NCI-H1694 (cell line): ENCODE data around the gene NKAIN2.
A peak's percentile ranks its signal among the peaks of the same experiment; 100 is the strongest.
"Not testable (repeated sequence)": the region's sequence is repeated elsewhere in the genome, so short reads cannot be mapped to it uniquely, and the experiment has no call there.

Source experiments
- DNase-seq: peaks from one replicate; lab custom pipeline; 2025; lab: John Stamatoyannopoulos, UW

Gene NKAIN2

DNA sequence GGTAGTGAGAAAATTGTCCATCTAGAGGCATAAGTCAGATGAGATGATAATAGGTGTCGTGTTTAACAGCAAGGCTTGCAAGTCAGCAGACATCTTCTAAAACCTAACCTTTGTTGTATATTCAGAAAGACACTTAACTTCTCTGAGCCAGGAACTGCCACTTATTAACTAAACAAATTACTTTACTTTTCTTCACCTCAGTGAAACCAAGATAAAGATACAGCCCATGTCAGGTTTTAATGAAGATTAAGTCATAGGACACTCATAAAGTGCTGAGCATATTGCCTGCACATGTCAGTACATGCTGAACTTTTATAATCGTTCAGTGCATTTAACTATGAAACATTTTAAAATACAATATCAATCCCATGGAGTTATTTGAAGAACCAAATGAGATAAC, 286.8 kb downstream of the NKAIN2 start:
- no peak for DNase-seq

DNA sequence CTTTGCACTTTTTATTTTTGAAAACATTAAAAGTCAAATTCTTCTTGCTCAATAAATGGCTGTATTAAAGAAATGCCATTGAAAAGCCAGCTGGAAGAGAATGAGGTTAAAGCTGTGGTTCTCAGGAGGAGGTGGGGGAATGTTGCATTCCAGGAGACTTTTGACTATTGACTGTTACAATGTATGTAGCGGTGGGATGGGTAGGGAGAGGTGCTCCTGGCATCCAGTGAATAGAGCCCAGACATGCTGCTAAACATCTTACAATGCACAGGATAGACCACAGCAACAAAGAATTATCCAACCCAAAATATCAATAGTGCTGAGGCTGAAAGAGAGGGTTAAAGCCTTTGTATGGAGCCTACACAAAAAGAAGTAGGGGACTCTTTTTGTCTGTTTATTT, 295.9 kb downstream of the NKAIN2 start:
- no peak for DNase-seq

DNA sequence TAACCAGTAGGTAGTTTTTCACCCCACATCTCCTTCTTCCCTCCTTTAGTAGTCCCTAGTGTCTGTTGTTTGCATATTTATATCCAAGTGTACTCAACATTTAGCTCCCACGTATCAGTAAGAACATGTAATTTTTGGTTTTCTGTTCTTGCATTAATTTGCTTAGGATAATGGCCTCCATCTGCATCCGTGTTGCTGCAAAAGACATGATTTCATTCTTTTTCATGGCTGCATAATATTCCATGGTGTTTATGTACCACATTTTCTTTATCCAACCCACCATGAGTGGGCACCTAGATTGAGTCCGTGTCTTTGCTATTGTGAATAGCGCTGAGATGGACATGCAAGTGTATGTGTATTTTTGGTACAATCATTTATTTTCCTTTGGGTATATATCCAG, 306.8 kb downstream of the NKAIN2 start:
- DNase-seq, result no peak

- DNase-seq, result peak; percentile 43
Observed at GRCh38 chr6:124119596-124119995, 315.9 kb downstream of the NKAIN2 start.

GRCh38 chr6:124123617-124124209, 320.0 kb downstream of the NKAIN2 start:
- DNase-seq, result no peak

GRCh38 chr6:124131259-124131658, 327.6 kb downstream of the NKAIN2 start:
- DNase-seq, result no peak

GRCh38 chr6:124131779-124132178, 328.1 kb downstream of the NKAIN2 start:
- no peak for DNase-seq

DNA sequence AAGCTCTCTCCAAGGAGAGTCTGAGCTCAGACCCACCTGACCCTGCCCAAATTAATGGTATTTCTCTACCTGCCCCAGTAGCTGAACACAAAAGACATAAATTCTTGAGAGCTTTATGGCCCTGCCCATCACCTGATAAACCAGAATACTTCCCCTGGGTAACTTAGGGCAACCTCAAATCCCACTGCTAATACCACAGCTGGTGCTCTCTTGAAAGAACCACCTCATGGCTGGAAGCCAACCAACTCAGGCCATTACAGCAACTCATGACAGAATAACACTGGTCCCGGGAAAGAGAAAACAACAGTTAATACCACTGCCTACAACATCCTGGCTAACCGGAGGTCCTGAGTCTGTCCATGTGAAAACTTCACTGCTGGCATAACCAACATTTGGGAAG, 328.6 kb downstream of the NKAIN2 start:
- DNase-seq, result no peak

DNA sequence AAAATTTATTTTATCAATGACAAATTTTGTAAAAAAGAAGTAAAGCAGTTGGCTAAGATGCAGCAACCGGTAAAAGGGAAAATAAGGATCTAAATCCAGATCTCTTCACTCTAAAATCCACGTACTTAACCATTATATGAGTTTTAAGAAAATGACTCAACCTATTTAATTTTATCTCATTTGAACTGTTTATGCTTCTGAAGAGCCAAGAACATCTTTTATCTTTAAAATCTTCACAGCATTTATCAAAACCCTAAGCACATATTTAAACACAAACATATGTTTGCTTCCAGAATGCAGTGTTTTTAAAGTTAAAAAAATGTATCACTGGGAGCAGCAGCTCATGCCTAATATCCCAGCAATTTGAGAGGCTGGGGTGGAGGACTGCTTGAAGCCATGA, 339.2 kb downstream of the NKAIN2 start:
- DNase-seq, result no peak

GRCh38 chr6:124143435-124143834, 339.8 kb downstream of the NKAIN2 start:
- no peak for DNase-seq

GRCh38 chr6:124147621-124148020, 344.0 kb downstream of the NKAIN2 start:
- no peak for DNase-seq

GRCh38 chr6:124148236-124148957, 344.7 kb downstream of the NKAIN2 start:
- DNase-seq, result no peak

DNA sequence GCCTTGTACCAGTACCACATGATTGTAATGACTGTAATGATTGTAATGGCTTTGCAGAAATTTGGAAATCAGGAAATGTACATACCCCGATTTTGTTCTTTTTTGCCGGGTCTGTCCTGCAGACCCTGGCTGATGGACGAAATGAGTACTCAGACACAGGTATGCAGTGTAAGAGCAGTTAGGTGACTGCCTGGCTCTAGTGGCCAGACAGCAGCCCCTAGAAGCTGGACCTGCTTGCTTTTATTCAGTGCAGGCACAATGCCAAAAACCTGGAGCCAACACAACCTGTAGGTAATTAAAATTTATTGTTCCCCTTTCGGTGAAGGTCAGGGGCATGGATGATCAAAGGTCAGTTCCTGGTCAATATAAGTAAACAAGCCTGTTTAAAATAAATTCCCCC, 346.0 kb downstream of the NKAIN2 start:
- no peak for DNase-seq

DNA sequence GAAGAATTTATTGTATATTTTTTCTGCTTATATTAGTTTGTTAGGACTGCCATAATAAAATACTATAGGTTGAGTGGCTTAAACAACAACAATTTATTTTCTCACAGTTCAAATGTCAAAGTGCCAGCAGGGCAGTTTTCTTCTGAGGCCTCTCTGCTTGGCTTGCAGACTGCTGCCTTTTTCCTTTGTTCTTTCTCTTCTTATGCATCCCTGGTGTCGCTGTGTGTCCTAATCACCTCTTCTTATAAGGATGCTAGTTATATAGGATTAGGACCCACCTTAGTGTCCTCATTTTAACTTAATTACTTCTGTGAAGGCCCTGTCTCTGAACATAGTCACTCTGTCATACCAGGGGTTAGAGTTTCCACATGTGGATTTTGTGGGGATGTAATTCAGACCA, 354.4 kb downstream of the NKAIN2 start:
- no peak for DNase-seq

- no peak for DNase-seq
Observed at GRCh38 chr6:124163676-124164075, 360.0 kb downstream of the NKAIN2 start.

GRCh38 chr6:124164343-124164742, 360.7 kb downstream of the NKAIN2 start:
- DNase-seq, result no peak

- not testable (repeated sequence) for DNase-seq
Observed at GRCh38 chr6:124167249-124167648, 363.6 kb downstream of the NKAIN2 start.

DNA sequence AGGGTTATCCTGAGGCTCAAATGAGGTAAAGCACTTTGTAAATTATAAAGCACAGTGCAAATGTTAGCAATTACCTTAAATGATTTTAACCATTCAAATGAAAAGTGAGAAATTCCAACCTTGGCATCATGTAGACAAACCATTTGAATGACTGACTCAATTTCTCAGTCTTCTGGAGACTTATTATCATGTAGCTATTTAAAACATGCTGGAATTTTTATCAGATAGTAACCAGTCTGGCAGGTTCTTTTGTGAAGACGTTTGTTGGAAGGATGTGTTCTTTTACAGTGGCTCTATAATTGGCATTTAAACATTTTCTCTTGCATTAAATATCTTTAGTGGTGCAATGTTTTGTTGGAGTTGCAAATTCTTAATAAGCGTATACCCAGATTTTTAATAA, 386.6 kb downstream of the NKAIN2 start:
- no peak for DNase-seq

DNA sequence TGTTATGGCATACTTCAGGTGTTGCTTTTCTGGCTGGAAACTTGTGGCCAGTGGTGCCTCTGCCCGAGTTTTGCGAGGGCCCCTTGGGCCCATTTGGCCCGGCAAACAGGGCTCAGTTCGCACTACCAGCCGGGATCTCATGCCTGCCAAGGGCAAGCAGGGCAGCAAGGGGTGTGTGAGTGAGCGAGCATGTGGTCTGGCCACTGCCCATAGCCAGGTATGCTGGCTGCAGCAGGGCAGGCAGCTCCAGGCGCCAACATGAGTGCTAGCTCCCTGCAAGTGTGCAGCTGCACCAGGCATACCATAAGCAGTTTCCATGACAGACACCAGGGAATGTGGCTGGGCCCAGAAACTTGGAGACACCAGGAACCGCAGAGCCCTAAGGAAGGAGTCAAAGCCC, 389.5 kb downstream of the NKAIN2 start:
- no peak for DNase-seq

DNA sequence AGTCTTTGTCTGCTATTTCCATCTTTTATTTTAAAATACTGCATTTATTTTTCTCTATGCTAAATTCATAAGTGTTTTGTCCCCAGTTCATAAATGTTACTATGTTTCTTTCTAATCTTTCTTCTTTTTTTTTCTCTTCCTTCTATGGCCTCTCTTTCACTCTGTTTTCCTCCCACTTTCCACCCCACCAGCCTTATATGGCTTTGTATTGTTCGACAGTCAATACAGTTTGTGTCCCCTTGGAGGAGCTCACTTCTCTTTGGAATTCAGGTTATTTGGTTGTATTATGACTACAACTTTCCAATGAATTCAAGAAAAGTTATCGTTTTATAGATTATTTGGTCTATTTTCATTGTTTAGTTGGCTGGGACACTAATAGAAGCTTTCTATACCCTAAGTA, 393.5 kb downstream of the NKAIN2 start:
- no peak for DNase-seq

DNA sequence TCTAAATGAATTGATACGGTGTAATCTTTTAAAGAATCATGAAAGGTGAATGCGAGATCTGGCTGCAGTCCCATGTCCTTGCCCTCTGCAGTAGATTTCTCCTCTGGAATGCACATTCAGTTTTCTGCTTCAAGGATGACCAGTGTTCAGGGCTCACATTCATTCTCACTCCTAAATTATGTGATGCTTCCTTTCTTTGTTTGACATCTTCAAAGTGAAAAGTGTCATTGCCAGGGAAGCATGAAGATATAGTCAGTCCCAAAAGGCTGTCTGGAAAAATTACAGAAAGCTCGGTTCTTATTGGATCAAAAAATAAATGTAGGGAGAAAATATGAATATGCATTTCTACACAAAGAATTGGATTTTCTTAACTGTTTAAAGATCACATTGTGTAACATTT, 395.6 kb downstream of the NKAIN2 start:
- DNase-seq, result no peak

- DNase-seq, result peak; percentile 66
Observed at GRCh38 chr6:124200661-124201060, 397.0 kb downstream of the NKAIN2 start.

DNA sequence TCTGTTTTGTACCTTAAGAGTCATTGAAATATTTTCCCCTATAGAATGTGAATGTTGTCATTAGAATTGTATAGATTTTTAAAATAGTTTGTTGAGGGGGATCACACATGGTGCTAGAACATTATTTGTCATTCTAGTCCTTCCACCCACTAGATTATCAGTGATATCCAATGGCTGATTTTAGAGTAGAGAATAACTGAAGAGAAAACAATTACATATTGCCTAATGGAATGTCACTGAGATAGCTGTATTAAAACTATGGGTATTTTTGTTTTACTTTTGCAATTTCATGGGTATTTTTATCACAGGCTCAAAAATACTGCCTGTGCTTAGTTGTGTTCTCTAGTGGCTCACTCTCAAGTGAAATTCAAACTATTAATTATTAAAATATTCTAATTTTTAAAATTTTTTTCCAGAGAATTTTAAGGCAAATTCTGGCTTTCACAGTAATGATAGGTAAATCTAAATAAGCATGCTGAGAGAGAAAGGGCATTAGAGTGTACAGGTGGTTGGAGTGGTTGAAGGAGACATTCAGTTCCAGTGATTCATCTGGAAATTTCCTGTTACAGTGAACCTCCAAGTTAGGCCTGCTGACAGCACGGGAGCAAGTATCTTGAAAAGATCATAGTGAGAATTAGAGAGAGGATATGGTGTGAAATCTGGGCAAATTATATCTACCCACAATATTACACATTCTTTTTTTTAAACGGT, 399.6 kb downstream of the NKAIN2 start:
- no peak for DNase-seq

DNA sequence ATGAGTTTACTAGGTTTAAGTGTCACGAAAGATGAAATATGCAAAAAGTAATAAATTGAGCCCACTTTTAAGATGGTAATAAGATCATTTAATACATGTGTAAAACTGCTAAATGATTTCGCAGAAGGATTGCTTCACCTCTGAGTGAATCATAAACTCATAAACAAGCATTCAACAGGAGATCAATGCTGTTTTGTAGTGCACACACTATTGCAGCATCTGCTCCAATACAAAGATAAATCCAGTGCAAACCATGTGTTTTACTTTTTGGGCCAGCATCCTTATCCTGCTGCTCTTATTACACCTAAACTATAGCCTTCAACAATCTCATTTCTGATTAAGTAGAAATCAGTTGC, 400.1 kb downstream of the NKAIN2 start:
- no peak for DNase-seq
